NK-92 (cell line): ENCODE data around the gene B3GLCT.

Experiments used
- DNase-seq: peaks from one replicate; lab custom pipeline; 2025; ENCODE audit not compliant: unreplicated experiment; lab: John Stamatoyannopoulos, UW

The B3GLCT gene

GRCh38 chr13:31221057-31221456, 21.3 kb downstream of the B3GLCT start:
- DNase-seq: no peak

GRCh38 chr13:31223215-31223614, 23.4 kb downstream of the B3GLCT start:
- DNase-seq: no peak

GRCh38 chr13:31223640-31224039, 23.9 kb downstream of the B3GLCT start:
- no peak for DNase-seq

GRCh38 chr13:31224174-31224669, 24.4 kb downstream of the B3GLCT start:
- DNase-seq: no peak

GRCh38 chr13:31224963-31225559, 25.3 kb downstream of the B3GLCT start:
- no peak for DNase-seq

GRCh38 chr13:31225998-31226675, 26.4 kb downstream of the B3GLCT start:
- no peak for DNase-seq

GRCh38 chr13:31227063-31227462, 27.3 kb downstream of the B3GLCT start:
- DNase-seq: no peak

GRCh38 chr13:31227870-31228269, 28.1 kb downstream of the B3GLCT start:
- no peak for DNase-seq

- DNase-seq: no peak
These were observed 35.0 kb downstream of the B3GLCT start for GRCh38 chr13:31234729-31235128.

- no peak for DNase-seq
These were observed 36.5 kb downstream of the B3GLCT start for GRCh38 chr13:31236211-31236786.

- no peak for DNase-seq
These were observed 41.1 kb downstream of the B3GLCT start for GRCh38 chr13:31240921-31241320.

GRCh38 chr13:31242367-31242766, 42.6 kb downstream of the B3GLCT start:
- no peak for DNase-seq

- DNase-seq: no peak
These were observed 43.1 kb downstream of the B3GLCT start for GRCh38 chr13:31242916-31243315.

- DNase-seq: no peak
These were observed 46.0 kb downstream of the B3GLCT start for GRCh38 chr13:31245598-31246373.

- no peak for DNase-seq
These were observed 47.1 kb downstream of the B3GLCT start for GRCh38 chr13:31246918-31247317.

- DNase-seq: no peak
These were observed 48.6 kb downstream of the B3GLCT start for GRCh38 chr13:31248361-31248760.

- DNase-seq: no peak
These were observed 49.3 kb downstream of the B3GLCT start for GRCh38 chr13:31248965-31249539.

- DNase-seq: no peak
These were observed 50.7 kb downstream of the B3GLCT start for GRCh38 chr13:31250435-31250834.

- DNase-seq: no peak
These were observed 61.5 kb downstream of the B3GLCT start for GRCh38 chr13:31261241-31261640.

- no peak for DNase-seq
These were observed 63.6 kb downstream of the B3GLCT start for GRCh38 chr13:31263346-31263745.

GRCh38 chr13:31264151-31264550, 64.4 kb downstream of the B3GLCT start:
- no peak for DNase-seq
